Activated CD8-positive, alpha-beta memory T cell treated with anti-CD3 and anti-CD28 coated beads, Interleukin-2, amount 50 U/mL, for 48 hours (primary cell): ENCODE measurements around the gene COLEC12.

Experiments used
- DNase-seq: peaks from one replicate; pipeline ENCODE4 v3.0.0-alpha.2; 2020

The COLEC12 gene

GRCh38 chr18:382423-382984, 118.0 kb downstream of the COLEC12 start:
- DNase-seq: no peak

DNA sequence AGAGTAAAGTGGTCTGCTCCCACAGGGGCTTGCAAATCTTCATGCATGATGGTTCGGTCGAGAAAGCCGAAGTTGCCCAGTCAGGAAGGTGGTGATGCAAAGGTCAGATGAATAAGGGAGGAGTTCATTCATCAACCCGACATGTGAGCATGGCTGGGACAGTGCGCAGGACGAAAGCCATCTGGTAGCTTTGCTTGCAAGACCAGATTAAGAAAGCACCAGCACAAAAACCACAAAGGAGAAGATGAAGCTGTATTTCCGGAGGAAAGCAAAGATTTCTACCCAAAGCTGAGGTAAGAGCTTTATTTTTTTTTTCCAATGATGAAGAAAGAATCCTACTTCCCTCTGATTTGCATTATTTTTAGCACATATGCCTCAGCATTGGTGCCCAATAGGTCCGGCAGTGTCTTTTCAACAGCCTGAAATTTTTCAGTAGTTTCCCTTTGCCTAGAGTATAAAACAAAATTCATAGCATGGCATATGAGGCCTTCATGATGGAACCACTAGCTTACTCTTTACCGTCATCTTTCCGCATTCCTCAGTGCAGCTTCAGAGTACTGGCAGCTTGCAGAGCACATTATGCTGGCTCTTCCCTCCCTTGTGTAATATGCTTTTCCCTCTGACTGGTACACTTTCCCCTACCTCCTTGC, 120.7 kb downstream of the COLEC12 start:
- no peak for DNase-seq

- DNase-seq: no peak
Measured at GRCh38 chr18:378079-378478, 122.4 kb downstream of the COLEC12 start.

- DNase-seq: no peak
Measured at GRCh38 chr18:377088-377487, 123.4 kb downstream of the COLEC12 start.

- DNase-seq: no peak
Measured at GRCh38 chr18:376311-376710, 124.2 kb downstream of the COLEC12 start.

DNA sequence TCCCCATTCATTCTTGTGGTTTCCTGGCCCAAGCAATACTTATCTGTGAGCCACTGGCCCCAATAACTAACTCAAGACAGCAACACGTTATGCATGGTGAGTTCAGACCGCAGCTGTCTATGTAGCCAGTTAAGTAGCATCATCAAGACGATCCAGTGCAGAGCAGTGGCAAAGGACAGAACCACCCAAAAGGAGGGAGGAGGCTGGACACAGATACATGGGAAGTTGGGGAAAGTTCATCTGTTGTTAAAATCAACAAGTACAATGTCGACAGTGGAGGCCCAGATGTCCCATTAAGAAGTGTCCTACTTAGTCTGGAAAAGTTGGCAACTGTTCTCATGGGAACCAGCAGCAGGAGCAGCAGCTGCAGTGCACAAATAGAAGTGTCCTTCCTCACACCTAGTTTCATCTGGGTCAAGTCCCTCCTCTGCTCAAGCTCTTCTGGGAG, 125.8 kb downstream of the COLEC12 start:
- DNase-seq: no peak

DNA sequence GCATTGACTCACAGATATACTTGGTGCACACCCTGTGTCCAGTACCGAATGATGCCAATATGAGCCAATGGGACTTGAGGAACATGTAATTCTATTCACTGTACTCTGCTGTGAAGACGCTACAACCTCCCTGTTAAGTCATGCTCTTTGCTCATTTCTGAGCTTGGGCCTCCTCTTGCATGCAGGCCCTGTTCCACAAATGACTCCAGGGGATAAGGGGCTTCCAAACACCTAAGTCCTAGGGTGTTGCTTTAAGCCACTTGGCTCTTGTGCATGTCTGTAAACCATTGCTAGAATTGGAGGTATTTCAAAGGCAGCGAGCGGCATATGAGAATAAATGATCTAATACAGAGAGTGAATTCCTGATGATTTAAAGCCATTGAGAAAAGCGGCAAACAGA, 126.7 kb downstream of the COLEC12 start:
- DNase-seq: no peak

DNA sequence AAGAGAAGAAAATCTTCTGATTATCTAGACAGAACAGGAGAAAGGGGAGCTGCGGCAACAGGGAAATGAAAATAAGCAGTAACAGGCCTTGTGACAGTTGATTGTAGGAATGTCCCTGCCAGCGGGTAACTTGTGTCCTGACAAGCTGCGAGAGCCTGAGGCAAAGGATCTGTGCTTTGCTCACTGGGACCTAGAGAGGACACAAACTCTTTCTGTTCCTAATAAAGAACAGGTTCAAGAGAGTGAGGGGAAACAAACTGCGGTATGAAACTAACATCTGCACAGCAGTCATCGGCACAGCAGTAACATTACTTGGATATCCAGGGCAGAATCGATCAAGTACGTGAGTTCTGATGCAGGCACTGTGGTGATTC, 128.9 kb downstream of the COLEC12 start:
- DNase-seq: no peak

DNA sequence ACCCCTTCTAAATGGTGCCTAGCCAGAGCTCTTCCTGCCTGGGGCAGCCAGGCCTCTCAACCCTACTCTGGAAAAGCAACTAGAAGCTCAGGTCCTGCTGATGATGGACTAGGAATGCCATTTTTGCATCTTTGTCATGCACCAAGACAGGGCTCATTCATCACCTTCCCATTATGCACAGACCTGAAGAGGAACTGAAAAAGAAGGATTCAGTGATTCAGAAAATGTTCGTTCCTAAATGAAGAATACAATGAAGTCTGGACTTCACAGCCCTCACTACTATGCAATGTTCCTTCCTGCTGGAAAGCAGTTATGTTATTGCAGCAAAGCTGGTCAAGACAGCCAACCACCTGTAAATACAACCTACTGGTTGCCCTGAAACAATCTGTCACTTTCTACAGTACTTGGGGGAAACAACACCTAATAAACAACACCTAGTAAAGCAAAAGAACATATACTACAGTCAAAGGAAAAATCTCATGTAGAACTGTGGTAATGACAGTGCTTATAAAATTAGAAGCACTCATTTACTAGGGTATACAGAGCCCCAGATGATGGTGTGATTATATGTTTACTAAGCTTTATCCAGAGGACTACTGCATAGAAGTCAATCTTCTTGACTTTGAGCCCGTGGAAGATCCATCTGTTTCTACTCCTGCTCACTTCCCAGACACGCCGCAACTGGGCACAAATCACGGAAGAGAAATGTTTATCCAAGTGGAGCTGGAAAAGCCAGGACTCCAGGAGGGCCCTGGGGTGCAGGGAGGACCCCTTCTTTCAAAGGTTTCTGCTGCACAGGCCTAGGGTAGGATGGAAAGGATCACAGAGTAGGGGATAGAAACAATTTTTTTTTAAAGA, 129.5 kb downstream of the COLEC12 start:
- DNase-seq: no peak

GRCh38 chr18:369224-370015, 131.1 kb downstream of the COLEC12 start:
- no peak for DNase-seq

- DNase-seq: no peak
Measured at GRCh38 chr18:366466-367061, 133.9 kb downstream of the COLEC12 start.

DNA sequence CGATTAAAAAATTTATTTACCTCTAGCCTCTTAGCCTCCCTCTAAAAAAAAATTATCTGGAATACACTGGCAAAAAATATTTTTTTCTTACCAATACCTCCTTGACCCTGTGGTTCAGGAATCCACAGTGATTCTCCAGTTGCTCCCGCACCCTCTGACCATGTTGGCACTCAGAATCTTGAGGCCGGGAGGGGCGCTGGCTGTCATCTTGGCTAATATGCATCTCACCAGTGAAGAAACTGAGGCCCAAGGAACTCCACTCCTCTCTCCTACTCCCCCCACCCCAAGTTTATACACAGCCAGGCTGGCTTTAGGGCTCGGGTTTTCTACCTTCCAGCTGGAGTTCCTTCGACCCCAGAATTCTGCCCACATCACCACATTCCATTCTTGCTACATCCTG, 134.8 kb downstream of the COLEC12 start:
- DNase-seq: no peak

- DNase-seq: no peak
Measured at GRCh38 chr18:364256-364826, 136.2 kb downstream of the COLEC12 start.

GRCh38 chr18:363301-364085, 137.0 kb downstream of the COLEC12 start:
- DNase-seq: no peak

GRCh38 chr18:362311-363290, 137.9 kb downstream of the COLEC12 start:
- DNase-seq: no peak

DNA sequence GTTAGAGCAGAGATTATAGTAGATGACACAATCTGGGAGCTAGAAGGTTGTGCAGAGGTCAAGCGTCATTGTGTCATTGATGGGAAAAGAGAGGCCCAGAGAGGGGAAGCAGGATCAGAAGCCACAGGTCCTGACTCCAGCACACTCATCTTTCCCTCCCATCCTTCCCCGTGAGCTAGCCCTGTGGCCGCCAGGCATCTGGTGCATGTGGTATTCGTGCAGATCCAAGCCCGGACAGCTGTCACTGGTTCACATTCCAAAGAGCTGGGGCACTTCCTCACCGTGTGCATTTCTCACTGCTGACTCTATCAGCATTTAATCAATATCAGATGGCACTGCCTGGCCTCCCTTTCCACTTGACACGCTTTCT, 138.6 kb downstream of the COLEC12 start:
- DNase-seq: no peak

- DNase-seq: no peak
Measured at GRCh38 chr18:361100-361732, 139.3 kb downstream of the COLEC12 start.

GRCh38 chr18:360676-361075, 139.8 kb downstream of the COLEC12 start:
- DNase-seq: no peak

DNA sequence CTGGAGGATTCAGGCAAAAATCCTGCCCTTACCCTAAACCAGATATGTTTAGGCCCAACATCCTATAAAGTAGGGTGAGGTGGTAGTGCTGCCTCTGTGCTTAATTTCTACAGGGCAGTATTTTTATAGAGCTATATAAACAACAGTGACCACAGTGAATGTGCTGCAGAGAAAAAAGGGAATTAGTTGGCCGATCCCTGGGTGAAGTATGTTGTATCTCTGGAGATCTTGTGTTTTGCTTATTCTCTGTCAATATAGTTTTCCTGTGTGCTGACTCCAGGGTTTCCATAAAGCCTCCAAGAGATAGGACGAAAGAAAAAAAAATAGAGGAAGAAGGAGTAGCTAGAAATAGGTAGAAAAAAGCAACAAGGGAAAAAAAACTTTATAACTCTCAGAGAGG, 143.7 kb downstream of the COLEC12 start:
- no peak for DNase-seq

DNA sequence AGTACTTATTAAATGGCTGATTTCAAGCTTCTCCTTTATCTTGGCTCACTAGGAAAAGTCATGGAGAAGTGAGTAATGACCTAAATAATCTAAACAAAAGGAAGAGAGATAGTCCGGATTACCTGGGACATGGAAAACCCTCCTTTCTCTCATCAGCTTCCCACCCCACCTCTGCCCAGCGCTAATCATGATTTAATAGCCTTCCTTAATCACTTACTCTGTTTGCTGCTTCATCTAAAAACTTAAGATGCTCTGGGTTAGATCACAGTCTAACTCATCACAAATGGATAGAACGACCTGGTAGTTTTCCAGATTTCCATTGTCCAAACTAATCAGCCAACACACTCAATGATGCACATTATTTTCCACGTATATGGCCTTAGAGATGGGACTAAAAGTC, 144.8 kb downstream of the COLEC12 start:
- no peak for DNase-seq
